HCT116 (cell line): ENCODE measurements around the gene CDK19. TPM values are rescaled to one million over a fixed set of nuclear protein-coding genes. Genes with fewer than 3 reads are reported as not detected.

Source experiments
- ATAC-seq: fragments of 200-7000 bp; cut with Tn5 transposase; 2 replicates; pipeline ENCODE4 v1.9.1; 2020; ENCODE audit warnings: mild to moderate bottlenecking, moderate library complexity
- BruUV-seq: library from RNA; stranded (reverse); fragments of 400-500 nt; replicated peaks from 2 replicates; lab custom pipeline; 2021; lab: Mats Ljungman, UMichigan
- CTCF ChIA-PET: fragments of 300-600 bp; sonication (Branson Sonifier 250); formaldehyde crosslinking; loops from one replicate; lab custom pipeline; 2021; ENCODE audit warnings: antibody characterized with exemption; lab: Charles Lee
- POLR2A ChIA-PET: fragments of 300-600, 350-600 bp; sonication (Branson Sonifier 250); formaldehyde crosslinking; loops from one replicate; lab custom pipeline; 2021; ENCODE audit warnings: antibody characterized with exemption; lab: Charles Lee
- RAD21 ChIA-PET, 2 experiments: fragments of 300-600 bp; sonication (Branson Sonifier 250); formaldehyde crosslinking; loops; one replicate each; lab custom pipeline; 2023; ENCODE audit warnings: low total read pairs in 2 of 2; ENCODE audit not compliant: uncharacterized antibody in 2 of 2, unreplicated experiment in 2 of 2, low non-redundant PET in 1 of 2; lab: Charles Lee
- DNase-seq: peaks from one replicate; pipeline ENCODE4 v3.0.0-alpha.2; 2010; ENCODE audit warnings: low read depth, low spot score
- H2AFZ ChIP-seq: fragments of 200-600 bp; shearing (Covaris generic), sonication (generic); 2 replicates; pipeline ENCODE4 v1.6.1; 2017; ENCODE audit warnings: low read depth, mixed run types, mixed read lengths, antibody characterized with exemption, low read length; ENCODE audit not compliant: poor library complexity, severe bottlenecking
- H3K27ac ChIP-seq: 2 replicates; pipeline ENCODE4 v1.5.1; 2012; ENCODE audit warnings: low read depth, low read length
- H3K27me3 ChIP-seq: fragments of 200-600 bp; sonication (generic); 2 replicates; pipeline ENCODE4 v1.6.1; 2016; ENCODE audit warnings: mixed run types, low read length, mixed read lengths; ENCODE audit not compliant: insufficient read depth
- H3K36me3 ChIP-seq, 2 experiments: fragments of 200-500 bp in 1 of 2; fragments of 200-600 bp in 1 of 2; sonication (Bioruptor generic) in 1 of 2; sonication (generic) in 1 of 2; 2 replicates each; pipeline versions ENCODE4 v1.5.1 to v1.6.1; 2014 to 2016; ENCODE audit warnings: low read length in 2 of 2, inconsistent platforms in 1 of 2, mixed read lengths in 1 of 2, mixed run types in 1 of 2; ENCODE audit not compliant: insufficient read depth in 2 of 2, control insufficient read depth in 1 of 2
- H3K4me1 ChIP-seq, 2 experiments: fragments of 200-600 bp in 1 of 2; sonication (generic) in 1 of 2; 2 replicates each; pipeline versions ENCODE4 v1.5.1 to v1.6.1; 2012 to 2017; ENCODE audit warnings: low read length in 2 of 2, inconsistent platforms in 1 of 2, mild to moderate bottlenecking in 1 of 2, mixed read lengths in 1 of 2, mixed run types in 1 of 2, moderate library complexity in 1 of 2; ENCODE audit not compliant: insufficient read depth in 2 of 2, control insufficient read depth in 1 of 2
- H3K4me2 ChIP-seq: fragments of 200-600 bp; sonication (generic); 2 replicates; pipeline ENCODE4 v1.6.1; 2017; ENCODE audit warnings: mixed run types, low read length, mixed read lengths
- H3K4me3 ChIP-seq, 2 experiments: fragments of 200-600 bp in 1 of 2; sonication (generic) in 1 of 2; replicated peaks in 1 of 2; 2 replicates each; pipeline ENCODE4 v1.5.1; 2011 to 2016; ENCODE audit warnings: low read length in 2 of 2, control low read depth in 1 of 2, low read depth in 1 of 2, mild to moderate bottlenecking in 1 of 2, mixed read lengths in 1 of 2, mixed run types in 1 of 2
- H3K79me2 ChIP-seq: fragments of 200-600 bp; sonication (generic); 2 replicates; pipeline ENCODE4 v1.6.1; 2017; ENCODE audit warnings: mild to moderate bottlenecking, mixed run types, low read length, moderate library complexity, mixed read lengths; ENCODE audit not compliant: insufficient read depth
- H3K9ac ChIP-seq: fragments of 200-600 bp; sonication (generic); 2 replicates; pipeline ENCODE4 v1.6.1; 2016; ENCODE audit warnings: low read length, mixed read lengths
- H3K9me2 ChIP-seq: fragments of 200-600 bp; sonication (generic), shearing (Covaris generic); 2 replicates; pipeline ENCODE4 v1.6.1; 2017; ENCODE audit warnings: mixed run types, mild to moderate bottlenecking, moderate library complexity; ENCODE audit not compliant: insufficient read depth
- H3K9me3 ChIP-seq, 2 experiments: fragments of 200-500 bp in 1 of 2; fragments of 200-600 bp in 1 of 2; sonication (Bioruptor generic) in 1 of 2; sonication (generic) in 1 of 2; 2 replicates each; pipeline ENCODE4 v1.6.1; 2014 to 2017; ENCODE audit warnings: low read length in 2 of 2, mixed read lengths in 2 of 2, inconsistent platforms in 1 of 2, low read depth in 1 of 2, mild to moderate bottlenecking in 1 of 2, mixed run types in 1 of 2, moderate library complexity in 1 of 2; ENCODE audit not compliant: control insufficient read depth in 1 of 2, insufficient read depth in 1 of 2
- H4K20me1 ChIP-seq: fragments of 200-600 bp; sonication (generic), shearing (Covaris generic); 2 replicates; pipeline ENCODE4 v1.6.1; 2017; ENCODE audit warnings: mixed run types, mild to moderate bottlenecking, moderate library complexity; ENCODE audit not compliant: insufficient read depth
- ATF3 ChIP-seq: IDR thresholded peaks from 2 replicates; pipeline ENCODE4 v1.6.1; 2012
- CBX3 ChIP-seq: IDR thresholded peaks from 2 replicates; pipeline ENCODE4 v1.6.1; 2012; ENCODE audit warnings: low read depth
- CTCF ChIP-seq, 3 experiments: fragments of 200-600 bp in 1 of 3; sonication (generic) in 1 of 3; IDR thresholded peaks in 2 of 3; conservative IDR thresholded peaks in 1 of 3; 2 replicates each; pipeline ENCODE4 v1.5.1; 2012 to 2017; ENCODE audit warnings: low read depth in 2 of 3, low read length in 2 of 3, antibody characterized with exemption in 1 of 3, borderline replicate concordance in 1 of 3, control low read depth in 1 of 3, mild to moderate bottlenecking in 1 of 3, mixed read lengths in 1 of 3, mixed run types in 1 of 3, moderate library complexity in 1 of 3; ENCODE audit not compliant: insufficient read depth in 1 of 3
- ELF1 ChIP-seq: IDR thresholded peaks from 2 replicates; pipeline ENCODE4 v1.6.1; 2012; ENCODE audit warnings: low read depth, borderline replicate concordance
- EZH2 ChIP-seq: fragments of 200-600 bp; sonication (generic); IDR thresholded peaks from 2 replicates; pipeline ENCODE4 v1.6.1; 2017; ENCODE audit warnings: antibody characterized with exemption, mixed run types
- FOSL1 ChIP-seq: IDR thresholded peaks from 2 replicates; pipeline ENCODE4 v1.6.1; 2012; ENCODE audit warnings: low read depth
- JUND ChIP-seq: IDR thresholded peaks from 2 replicates; pipeline ENCODE4 v1.6.1; 2012
- POLR2A ChIP-seq: IDR thresholded peaks from 2 replicates; pipeline ENCODE4 v1.7.0; 2011; ENCODE audit warnings: borderline replicate concordance; ENCODE audit not compliant: insufficient read depth, insufficient read length; ENCODE audit errors: extremely low read depth
- POLR2AphosphoS5 ChIP-seq: IDR thresholded peaks from 2 replicates; pipeline ENCODE4 v1.6.1; 2011; ENCODE audit warnings: mild to moderate bottlenecking, low read depth, low read length, moderate library complexity
- RAD21 ChIP-seq: IDR thresholded peaks from 2 replicates; pipeline ENCODE4 v1.6.1; 2012; ENCODE audit warnings: low read depth, mild to moderate bottlenecking
- SIN3A ChIP-seq: IDR thresholded peaks from 2 replicates; pipeline ENCODE4 v1.6.1; 2012; ENCODE audit warnings: low read depth
- SRF ChIP-seq: IDR thresholded peaks from 2 replicates; pipeline ENCODE4 v1.6.1; 2012; ENCODE audit warnings: low read depth
- YY1 ChIP-seq: IDR thresholded peaks from 2 replicates; pipeline ENCODE4 v1.6.1; 2011; ENCODE audit warnings: low read length, low read depth, moderate library complexity, mild to moderate bottlenecking; ENCODE audit not compliant: insufficient replicate concordance; ENCODE audit errors: extremely low read depth
- ZBTB33 ChIP-seq: IDR thresholded peaks from 2 replicates; pipeline ENCODE4 v1.6.1; 2011; ENCODE audit warnings: mild to moderate bottlenecking, low read length, moderate library complexity; ENCODE audit not compliant: insufficient replicate concordance; ENCODE audit errors: extremely low read depth
- ZFX ChIP-seq: fragments of 450-650 bp; IDR thresholded peaks from 2 replicates; pipeline ENCODE4 v1.6.1; 2017
- ZNF274 ChIP-seq: fragments of 200-500 bp; sonication (Bioruptor generic); IDR thresholded peaks from 2 replicates; pipeline ENCODE4 v1.6.1; 2014; ENCODE audit warnings: mild to moderate bottlenecking, low read depth, low read length, inconsistent platforms
- intact Hi-C: fragments of 100-400 bp; cut with micrococcal nuclease; formaldehyde crosslinking; loops from 2 replicates; pipeline ENCODE4 v1.10.0; 2022
- total RNA-seq: library from RNA; stranded (reverse); gene quantifications from one replicate; pipeline ENCODE4 v1.2.1, GENCODE V29; 2021; ENCODE audit not compliant: unreplicated experiment

The CDK19 gene
- total RNA-seq, 1 experiment from 2014 or later, result 20.0 TPM

- no peak for TF ChIP-seq ATF3
- TF ChIP-seq POLR2AphosphoS5, result no peak
- no peak for TF ChIP-seq SIN3A
- no peak for TF ChIP-seq ELF1
Measured at GRCh38 chr6:110731196-110731595, 84.1 kb downstream of the CDK19 start (continued).

- Histone ChIP-seq H3K36me3 (no peaks in the 10 kb centered on the region), H3K4me2 (no peak overlapping the region), H3K9ac (no peak overlapping the region), H3K9me3 (no peaks in the 10 kb centered on the region), H3K4me1 (no peaks in the 10 kb centered on the region), H4K20me1 (no peaks in the 10 kb centered on the region), H3K27me3 (no peaks in the 10 kb centered on the region), H3K27ac (no peak overlapping the region), H2AFZ (no peak overlapping the region), H3K9me2 (no peaks in the 10 kb centered on the region), H3K79me2 (no peaks in the 10 kb centered on the region), H3K4me3 (no peak overlapping the region)
- no TSS peak for BruUV-seq
- ChIA-PET RAD21 (no interaction called here), POLR2A (no interaction called here), CTCF (no interaction called here)
- DNase-seq, result no peak
- intact Hi-C loops, result no loop called here
- ATAC-seq, result no peak
- TF ChIP-seq POLR2A (no peak), ATF3 (no peak), ZFX (no peak), RAD21 (no peak)
Measured at GRCh38 chr6:110728501-110728900, 86.8 kb downstream of the CDK19 start.

- CTCF ChIA-PET, result no interaction called here
- no peaks in the 10 kb centered on the region for H4K20me1 ChIP-seq
- H3K4me1 ChIP-seq, result no peaks in the 10 kb centered on the region; a peak in 1 of 4 replicates
- H2AFZ ChIP-seq, result no peak overlapping the region
- H3K79me2 ChIP-seq, result no peaks in the 10 kb centered on the region
- H3K4me2 ChIP-seq, result no peak overlapping the region
- TF ChIP-seq JUND (no peak), EZH2 (no peak), CBX3 (no peak), FOSL1 (no peak), ELF1 (no peak), ZBTB33 (no peak), ZNF274 (no peak), CTCF (IDR thresholded peaks at IDR 0.05 in 2 of 3, conservative IDR thresholded peaks at IDR 0.05 in 1 of 3; ENCODE audit: borderline replicate concordance in 1 of 3, insufficient read depth in 1 of 3, low read depth in 2 of 3, low read length in 2 of 3) (no peak), POLR2AphosphoS5 (no peak), YY1 (no peak), SRF (no peak)
- TF ChIP-seq, all 23 proteins: peak for 0
- no peaks in the 10 kb centered on the region for H3K27me3 ChIP-seq
- no peaks in the 10 kb centered on the region for H3K9me3 ChIP-seq
- H3K27ac ChIP-seq, result no peak overlapping the region
- H3K9ac ChIP-seq, result no peak overlapping the region
- ATAC-seq, result no peak
- ChIA-PET RAD21 (no interaction called here), POLR2A (no interaction called here)
- no peak overlapping the region for H3K4me3 ChIP-seq
- H3K36me3 ChIP-seq, result no peaks in the 10 kb centered on the region; a peak in 1 of 4 replicates
- no peaks in the 10 kb centered on the region for H3K9me2 ChIP-seq
- DNase-seq, result no peak
- no TSS peak for BruUV-seq
- intact Hi-C loops, result no loop called here
Measured at GRCh38 chr6:110723017-110723416, 92.3 kb downstream of the CDK19 start.
